Endothelial cell of umbilical vein (primary cell): ENCODE data around the gene FAM83C. TPM values are rescaled to one million over a fixed set of nuclear protein-coding genes. Genes with fewer than 3 reads are reported as not detected.

ENCODE experiments used
- BruUV-seq: library from RNA; stranded (reverse); fragments of 400-500 nt; replicated peaks from 2 replicates; lab custom pipeline; 2021; lab: Mats Ljungman, UMichigan
- CTCF ChIA-PET: fragments of 300-600, 350-600 bp; sonication (Branson Sonifier 250); formaldehyde crosslinking; loops from one replicate; lab custom pipeline; 2021; ENCODE audit warnings: antibody characterized with exemption, inconsistent platforms; lab: Charles Lee
- POLR2A ChIA-PET: fragments of 300-600, 350-600 bp; sonication (Branson Sonifier 250); formaldehyde crosslinking; loops from one replicate; lab custom pipeline; 2021; ENCODE audit warnings: antibody characterized with exemption, inconsistent platforms; lab: Charles Lee
- DNase-seq: peaks from one replicate; pipeline ENCODE4 v3.0.0-alpha.2; 2011; ENCODE audit warnings: low read depth, low spot score
- FAIRE-seq: peaks from 2 replicates; lab custom pipeline; 2011; peaks lifted over from hg19 to GRCh38; lab: Jason Lieb, UNC
- H2AFZ ChIP-seq: 2 replicates; pipeline ENCODE4 v1.6.0; 2012; ENCODE audit warnings: low read depth, low read length, control low read depth, inconsistent platforms
- H3K27ac ChIP-seq: 2 replicates; pipeline ENCODE4 v1.5.1; 2011; ENCODE audit warnings: low read depth, mild to moderate bottlenecking, control low read depth, low read length, moderate library complexity; ENCODE audit not compliant: insufficient read depth
- H3K27me3 ChIP-seq, 2 experiments: 2 replicates each; pipeline versions ENCODE4 v1.6.0 to v1.6.1; 2011; ENCODE audit warnings: low read length in 2 of 2, mixed read lengths in 1 of 2; ENCODE audit not compliant: control insufficient read depth in 2 of 2, insufficient read depth in 2 of 2
- H3K36me3 ChIP-seq, 2 experiments: 2 replicates in 1 of 2; 3 replicates in 1 of 2; pipeline ENCODE4 v1.5.1; 2011; ENCODE audit warnings: low read length in 2 of 2, mild to moderate bottlenecking in 1 of 2, moderate library complexity in 1 of 2; ENCODE audit not compliant: control insufficient read depth in 2 of 2, insufficient read depth in 2 of 2; ENCODE audit errors: extremely low read depth in 1 of 2
- H3K4me1 ChIP-seq: 3 replicates; pipeline ENCODE4 v1.5.1; 2011; ENCODE audit warnings: mild to moderate bottlenecking, low read length; ENCODE audit not compliant: control insufficient read depth, insufficient read depth; ENCODE audit errors: extremely low read depth
- H3K4me2 ChIP-seq: 2 replicates; pipeline ENCODE4 v1.6.1; 2011; ENCODE audit warnings: low read length, control low read depth, mixed read lengths; ENCODE audit not compliant: insufficient read depth
- H3K4me3 ChIP-seq, 3 experiments: fragments of 200-600 bp in 1 of 3; sonication (generic), shearing (Covaris generic) in 1 of 3; replicated peaks in 1 of 3; 2 replicates each; pipeline ENCODE4 v1.5.1; 2011 to 2016; ENCODE audit warnings: control low read depth in 3 of 3, low read length in 3 of 3, mild to moderate bottlenecking in 2 of 3, inconsistent platforms in 1 of 3, low read depth in 1 of 3, moderate library complexity in 1 of 3; ENCODE audit not compliant: insufficient read depth in 1 of 3
- H3K79me2 ChIP-seq: 2 replicates; pipeline ENCODE4 v1.6.0; 2012; ENCODE audit warnings: low read length, inconsistent platforms; ENCODE audit not compliant: control insufficient read depth, insufficient read depth
- H3K9ac ChIP-seq: replicated peaks from 2 replicates; pipeline ENCODE3; 2011; ENCODE audit warnings: low read length, control low read depth; ENCODE audit not compliant: insufficient read depth; ENCODE audit errors: extremely low read depth
- H3K9me1 ChIP-seq: replicated peaks from 3 replicates; pipeline ENCODE4 v1.6.0; 2011; ENCODE audit warnings: mild to moderate bottlenecking, low read length; ENCODE audit not compliant: control insufficient read depth, insufficient read depth; ENCODE audit errors: extremely low read depth
- H3K9me3 ChIP-seq: replicated peaks from 2 replicates; pipeline ENCODE4 v1.5.1; 2012; ENCODE audit warnings: low read length, inconsistent platforms; ENCODE audit not compliant: control insufficient read depth, insufficient read depth
- H4K20me1 ChIP-seq: replicated peaks from 2 replicates; pipeline ENCODE3; 2011; ENCODE audit warnings: mild to moderate bottlenecking, low read length; ENCODE audit not compliant: control insufficient read depth, insufficient read depth; ENCODE audit errors: extremely low read depth
- CTCF ChIP-seq, 2 donors: IDR thresholded peaks; 1 replicate in 1 of 2; 2 replicates in 1 of 2; pipeline ENCODE4 v1.5.1; 2011; ENCODE audit warnings: low read length in 2 of 2, mild to moderate bottlenecking in 2 of 2, moderate library complexity in 2 of 2, control low read depth in 1 of 2, inconsistent platforms in 1 of 2, low read depth in 1 of 2; ENCODE audit not compliant: insufficient read depth in 1 of 2; ENCODE audit errors: extremely low read depth in 1 of 2
- EZH2 ChIP-seq: IDR thresholded peaks from 2 replicates; pipeline ENCODE4 v1.6.1; 2012; ENCODE audit warnings: borderline replicate concordance, low read depth, mild to moderate bottlenecking, moderate library complexity, low read length, inconsistent platforms; ENCODE audit not compliant: severe bottlenecking
- JUN ChIP-seq: IDR thresholded peaks from 2 replicates; pipeline ENCODE4 v1.6.1; 2011; ENCODE audit warnings: borderline replicate concordance, low read depth; ENCODE audit not compliant: insufficient read length, insufficient read depth
- POLR2AphosphoS5 ChIP-seq: IDR thresholded peaks from 2 replicates; pipeline ENCODE4 v1.6.1; 2012; ENCODE audit warnings: low read depth, mild to moderate bottlenecking, control low read depth, low read length, moderate library complexity; ENCODE audit not compliant: insufficient read depth
- dilution Hi-C: fragments of 300-500 bp; cut with MboI; formaldehyde crosslinking; loops from one replicate; pipeline ENCODE4 v1.15.0; 2019; ENCODE audit warnings: low sequenced_read_pairs; ENCODE audit not compliant: extremely low pct_ligation_motif_present
- intact Hi-C: fragments of 100-400 bp; cut with micrococcal nuclease; formaldehyde crosslinking; loops from one replicate; pipeline ENCODE4 v1.10.0; 2022
- polyA plus RNA-seq, 4 experiments: library from polyadenylated mRNA; depleted of rRNA in 3 of 4; stranded (reverse) in 3 of 4; unstranded in 1 of 4; fragments of >200 nt; gene quantifications; 2 replicates each; pipeline versions ENCODE4 v1.2.1 to v1.2.3, GENCODE V29; 2011 to 2012; ENCODE audit warnings: missing spikeins in 1 of 4
- total RNA-seq: library from RNA; stranded (reverse); gene quantifications from 2 replicates; pipeline ENCODE4 v1.2.3, GENCODE V29; 2021

The FAM83C gene
- total and polyA plus RNA-seq, 2 donors (not counting 3 experiments of a cell fraction or from before 2014, with no cell fraction given): not detected

DNA sequence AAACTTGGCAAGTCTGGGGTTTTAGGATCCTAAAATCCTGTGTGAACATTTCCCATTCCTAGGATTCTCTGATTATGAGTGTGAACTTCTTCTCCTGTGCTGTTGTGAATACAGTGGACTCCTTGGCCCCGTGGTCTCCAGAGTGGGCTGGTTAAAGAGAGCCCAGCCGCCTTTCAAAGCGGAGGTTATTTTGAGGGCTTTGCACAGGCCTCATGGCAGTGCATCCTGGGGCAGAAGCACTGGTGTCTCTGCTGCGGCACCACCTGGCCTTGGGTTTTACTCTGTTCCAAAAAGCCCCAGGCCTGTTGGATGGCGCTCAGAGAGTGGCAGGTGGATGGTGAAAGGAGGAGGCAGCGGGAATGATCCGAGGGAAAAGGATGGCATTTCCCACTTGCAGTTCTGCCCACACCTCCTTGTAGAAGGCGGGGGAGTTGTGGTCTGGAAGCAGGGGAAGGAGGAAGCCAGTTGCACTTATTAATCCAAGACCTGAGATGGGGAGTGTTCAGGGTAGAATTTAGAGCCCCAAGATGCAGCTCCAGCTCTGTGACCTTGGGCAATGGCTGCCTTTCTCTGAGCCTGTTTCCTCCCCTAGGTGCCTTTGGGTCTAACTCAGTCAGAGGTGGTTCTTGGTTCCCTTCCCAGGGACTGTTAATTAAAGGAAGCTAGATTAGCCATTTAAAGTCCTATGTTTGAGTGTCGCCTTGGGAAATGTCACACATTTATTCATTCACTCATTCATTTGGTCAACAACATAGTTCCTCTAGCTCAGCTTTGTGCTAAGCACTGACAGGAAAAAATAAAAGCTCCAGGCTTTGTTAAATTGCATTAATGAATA, 43.4 kb downstream of the FAM83C start:
- H3K9me3 ChIP-seq: no peaks in the 10 kb centered on the region
- H3K27me3 ChIP-seq: peaks cover 4 to 8% of the 10 kb centered on the region in 2 experiments
- no peak for TF ChIP-seq JUN
- TF ChIP-seq POLR2AphosphoS5: no peak
- TF ChIP-seq CTCF (IDR thresholded peaks at IDR 0.05; ENCODE audit: extremely low read depth in 1 of 2, insufficient read depth in 1 of 2, low read depth in 1 of 2, low read length in 2 of 2): no peak
- no peak for TF ChIP-seq EZH2
- H3K9me1 ChIP-seq: no peaks in the 10 kb centered on the region
- H3K4me3 ChIP-seq: no peak overlapping the region
- intact Hi-C loops: no loop called here
- H2AFZ ChIP-seq: no peak overlapping the region
- BruUV-seq: no TSS peak
- H3K79me2 ChIP-seq: no peaks in the 10 kb centered on the region
- ChIA-PET CTCF (interaction anchor here (0.9 to 2.1 kb wide), 3 partner anchors 29 to 152 kb away, joined by 3 to 6 read pairs (median 3); partner anchors contain the start of gene MMP24OS), POLR2A (no interaction called here)
- DNase-seq: no peak
- H3K36me3 ChIP-seq: no peaks in the 10 kb centered on the region
- dilution Hi-C loops: no loop called here
- H3K4me1 ChIP-seq: no peaks in the 10 kb centered on the region
- H3K4me2 ChIP-seq: no peak overlapping the region
- no peak for FAIRE-seq
- H4K20me1 ChIP-seq: no peaks in the 10 kb centered on the region
- H3K27ac ChIP-seq: no peak overlapping the region
- H3K9ac ChIP-seq: no peak overlapping the region
